WTC11 (cell line): Measurements from ENCODE around the gene ZER1.

Source experiments
- ATF2 ChIP-seq: sonication (generic); formaldehyde crosslinking; IDR thresholded peaks from 2 replicates; pipeline ENCODE4 v1.8.1; 2022; ENCODE audit warnings: low read depth, missing genetic modification reagents, borderline replicate concordance
- ATF3 ChIP-seq: sonication (generic); formaldehyde crosslinking; conservative IDR thresholded peaks from 2 replicates; pipeline ENCODE4 v1.8.1; 2022; ENCODE audit warnings: mild to moderate bottlenecking, missing genetic modification reagents
- CTCF ChIP-seq: fragments of 200-600 bp; IDR thresholded peaks from 2 replicates; pipeline ENCODE4 v1.8.0; 2022; ENCODE audit warnings: antibody characterized with exemption
- E2F4 ChIP-seq: sonication (generic); formaldehyde crosslinking; IDR thresholded peaks from 2 replicates; pipeline ENCODE4 v1.8.1; 2022; ENCODE audit warnings: low read depth, mild to moderate bottlenecking, moderate library complexity, missing genetic modification reagents, borderline replicate concordance
- ETV6 ChIP-seq: sonication (generic); formaldehyde crosslinking; IDR thresholded peaks from 2 replicates; pipeline ENCODE4 v1.8.1; 2022; ENCODE audit warnings: mild to moderate bottlenecking, missing genetic modification reagents
- PRDM15 ChIP-seq: sonication (generic); formaldehyde crosslinking; IDR thresholded peaks from 2 replicates; pipeline ENCODE4 v1.8.0; 2022; ENCODE audit warnings: missing genetic modification reagents
- TEAD1 ChIP-seq: sonication (generic); formaldehyde crosslinking; IDR thresholded peaks from 2 replicates; pipeline ENCODE4 v1.8.0; 2022; ENCODE audit warnings: mild to moderate bottlenecking, missing genetic modification reagents
- TP53 ChIP-seq: sonication (generic); formaldehyde crosslinking; IDR thresholded peaks from 2 replicates; pipeline ENCODE4 v1.8.1; 2023; ENCODE audit warnings: mild to moderate bottlenecking, missing genetic modification reagents
- ZBTB21 ChIP-seq: sonication (generic); formaldehyde crosslinking; IDR thresholded peaks from 2 replicates; pipeline ENCODE4 v1.8.1; 2023; ENCODE audit warnings: mild to moderate bottlenecking, missing genetic modification reagents, borderline replicate concordance
- ZNF121 ChIP-seq: sonication (generic); formaldehyde crosslinking; IDR thresholded peaks from 2 replicates; pipeline ENCODE4 v1.8.0; 2023; ENCODE audit warnings: missing genetic modification reagents
- TF ChIP-seq, protein P1 (sequence below): fragments of 250-450 bp; sonication (Bioruptor Pico); IDR thresholded peaks from 2 replicates; pipeline ENCODE4 v1.9.0; 2021; ENCODE audit warnings: mild to moderate bottlenecking
- TF ChIP-seq, protein P2 (sequence below): sonication (generic); formaldehyde crosslinking; IDR thresholded peaks from 2 replicates; pipeline ENCODE4 v1.8.1; 2023; ENCODE audit warnings: mild to moderate bottlenecking, missing genetic modification reagents, moderate library complexity
- TF ChIP-seq, protein P3 (sequence below): sonication (generic); formaldehyde crosslinking; IDR thresholded peaks from 2 replicates; pipeline ENCODE4 v1.8.0; 2023; ENCODE audit warnings: missing genetic modification reagents

DNA sequence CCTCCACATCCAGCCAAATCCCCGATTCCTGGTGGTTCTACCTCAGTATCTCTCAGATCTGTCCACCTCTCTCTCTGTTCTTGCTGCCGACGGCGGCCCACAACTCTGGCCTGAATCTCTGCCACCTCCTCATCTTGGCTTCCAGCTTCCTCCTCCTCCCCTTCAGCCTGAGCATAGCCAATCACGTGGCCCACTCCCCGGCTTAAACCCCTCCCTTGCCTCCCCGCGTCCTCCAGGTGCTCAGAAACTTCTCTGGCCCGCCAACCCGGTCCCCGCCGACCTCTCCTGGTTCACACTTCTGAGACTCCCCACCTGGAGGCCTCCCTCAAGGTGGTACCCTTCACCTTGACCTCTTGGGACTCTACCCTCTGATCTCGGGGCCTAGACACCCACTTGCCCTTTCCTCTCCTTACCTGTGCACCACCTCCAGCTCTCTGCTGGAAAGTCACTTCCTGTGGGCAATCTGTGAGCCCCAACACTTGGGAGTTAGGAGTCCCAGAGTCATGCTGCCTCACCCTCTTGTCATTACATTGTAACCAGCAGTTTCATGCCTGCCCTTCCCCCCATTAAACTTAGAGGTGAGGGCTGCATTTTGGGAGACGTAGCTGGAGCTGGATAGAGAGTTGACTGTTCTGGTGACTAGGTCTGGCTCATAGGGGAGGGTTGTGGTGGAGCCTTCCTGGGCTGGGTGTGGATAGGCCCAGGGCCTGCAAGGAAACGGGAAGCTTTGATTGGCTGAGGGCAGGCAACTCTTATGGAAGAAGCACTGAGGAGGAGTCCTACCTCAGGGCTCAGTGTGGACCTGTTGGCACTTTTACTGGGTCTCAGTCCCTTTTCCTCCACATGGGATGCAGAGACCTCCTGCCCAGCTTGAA lies 87.2 kb downstream of the ZER1 start:
- no peak for TF ChIP-seq ATF3 (CRISPR knock-in tag)
- TF ChIP-seq E2F4, result no peak
- TF ChIP-seq, protein P1, sequence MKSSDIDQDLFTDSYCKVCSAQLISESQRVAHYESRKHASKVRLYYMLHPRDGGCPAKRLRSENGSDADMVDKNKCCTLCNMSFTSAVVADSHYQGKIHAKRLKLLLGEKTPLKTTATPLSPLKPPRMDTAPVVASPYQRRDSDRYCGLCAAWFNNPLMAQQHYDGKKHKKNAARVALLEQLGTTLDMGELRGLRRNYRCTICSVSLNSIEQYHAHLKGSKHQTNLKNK, result no peak
- peak; percentile 23; the same call in 1 of the 2 replicates for TF ChIP-seq ETV6 (CRISPR knock-in tag)
- TF ChIP-seq CTCF, result no peak
- TF ChIP-seq ATF2 (CRISPR knock-in tag), result no peak
- no peak for TF ChIP-seq PRDM15
- TF ChIP-seq, protein P2, sequence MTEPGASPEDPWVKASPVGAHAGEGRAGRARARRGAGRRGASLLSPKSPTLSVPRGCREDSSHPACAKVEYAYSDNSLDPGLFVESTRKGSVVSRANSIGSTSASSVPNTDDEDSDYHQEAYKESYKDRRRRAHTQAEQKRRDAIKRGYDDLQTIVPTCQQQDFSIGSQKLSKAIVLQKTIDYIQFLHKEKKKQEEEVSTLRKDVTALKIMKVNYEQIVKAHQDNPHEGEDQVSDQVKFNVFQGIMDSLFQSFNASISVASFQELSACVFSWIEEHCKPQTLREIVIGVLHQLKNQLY (CRISPR knock-in tag), result no peak
- TF ChIP-seq, protein P3, sequence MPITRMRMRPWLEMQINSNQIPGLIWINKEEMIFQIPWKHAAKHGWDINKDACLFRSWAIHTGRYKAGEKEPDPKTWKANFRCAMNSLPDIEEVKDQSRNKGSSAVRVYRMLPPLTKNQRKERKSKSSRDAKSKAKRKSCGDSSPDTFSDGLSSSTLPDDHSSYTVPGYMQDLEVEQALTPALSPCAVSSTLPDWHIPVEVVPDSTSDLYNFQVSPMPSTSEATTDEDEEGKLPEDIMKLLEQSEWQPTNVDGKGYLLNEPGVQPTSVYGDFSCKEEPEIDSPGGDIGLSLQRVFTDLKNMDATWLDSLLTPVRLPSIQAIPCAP, result no peak
- TF ChIP-seq ZNF121 (CRISPR knock-in tag), result no peak
- no peak for TF ChIP-seq TP53 (CRISPR knock-in tag)
- TF ChIP-seq ZBTB21 (CRISPR knock-in tag), result no peak
- TF ChIP-seq TEAD1 (CRISPR knock-in tag), result no peak
